Activated T-helper 17 cell treated with anti-CD3 and anti-CD28 coated beads, Interleukin-2, amount 50 U/mL, for 72 hours (primary cell): ENCODE results near the gene MYBPC2. TPM values are rescaled to one million over a fixed set of nuclear protein-coding genes. Genes with fewer than 3 reads are reported as not detected.
A peak's percentile ranks its signal among the peaks of the same experiment; 100 is the strongest.

ENCODE experiments used
- ATAC-seq: fragments of 150-1000 bp; cut with Tn5 transposase; replicated peaks from 2 replicates; pipeline ENCODE4 v1.10.0; 2021; ENCODE audit warnings: mild to moderate bottlenecking, moderate library complexity
- H3K27ac Mint-ChIP-seq: one replicate; pipeline ENCODE4 v1.8.0; 2022; ENCODE audit warnings: mixed read lengths
- H3K27me3 Mint-ChIP-seq: one replicate; pipeline ENCODE4 v1.8.0; 2022; ENCODE audit warnings: mixed read lengths
- H3K36me3 Mint-ChIP-seq: one replicate; pipeline ENCODE4 v1.8.0; 2022; ENCODE audit warnings: low read depth, mild to moderate bottlenecking, mixed read lengths
- H3K4me1 Mint-ChIP-seq: one replicate; pipeline ENCODE4 v1.8.0; 2022; ENCODE audit warnings: mixed read lengths
- H3K4me3 Mint-ChIP-seq: one replicate; pipeline ENCODE4 v1.8.0; 2022; ENCODE audit warnings: mild to moderate bottlenecking, mixed read lengths
- H3K9me3 Mint-ChIP-seq: one replicate; pipeline ENCODE4 v1.8.0; 2022; ENCODE audit warnings: mixed read lengths
- total RNA-seq, 2 donors: library from RNA; stranded (reverse); gene quantifications; one replicate each; pipeline ENCODE4 v1.2.3, GENCODE V29; 2022

The MYBPC2 gene
- total RNA-seq, 2 donors from 2014 or later, result 0.28 to 4.6 TPM

- peak overlapping the region; percentile 86 for H3K4me3 Mint-ChIP-seq
- H3K36me3 Mint-ChIP-seq, result peaks cover 26% of the 10 kb centered on the region
- no peaks in the 10 kb centered on the region for H3K9me3 Mint-ChIP-seq
- peaks cover 28% of the 10 kb centered on the region for H3K4me1 Mint-ChIP-seq
- no peak for ATAC-seq
- peak overlapping the region; percentile 96 for H3K27ac Mint-ChIP-seq
- no peaks in the 10 kb centered on the region for H3K27me3 Mint-ChIP-seq
These were observed 78.0 kb downstream of the MYBPC2 start for GRCh38 chr19:50510700-50511068.

DNA sequence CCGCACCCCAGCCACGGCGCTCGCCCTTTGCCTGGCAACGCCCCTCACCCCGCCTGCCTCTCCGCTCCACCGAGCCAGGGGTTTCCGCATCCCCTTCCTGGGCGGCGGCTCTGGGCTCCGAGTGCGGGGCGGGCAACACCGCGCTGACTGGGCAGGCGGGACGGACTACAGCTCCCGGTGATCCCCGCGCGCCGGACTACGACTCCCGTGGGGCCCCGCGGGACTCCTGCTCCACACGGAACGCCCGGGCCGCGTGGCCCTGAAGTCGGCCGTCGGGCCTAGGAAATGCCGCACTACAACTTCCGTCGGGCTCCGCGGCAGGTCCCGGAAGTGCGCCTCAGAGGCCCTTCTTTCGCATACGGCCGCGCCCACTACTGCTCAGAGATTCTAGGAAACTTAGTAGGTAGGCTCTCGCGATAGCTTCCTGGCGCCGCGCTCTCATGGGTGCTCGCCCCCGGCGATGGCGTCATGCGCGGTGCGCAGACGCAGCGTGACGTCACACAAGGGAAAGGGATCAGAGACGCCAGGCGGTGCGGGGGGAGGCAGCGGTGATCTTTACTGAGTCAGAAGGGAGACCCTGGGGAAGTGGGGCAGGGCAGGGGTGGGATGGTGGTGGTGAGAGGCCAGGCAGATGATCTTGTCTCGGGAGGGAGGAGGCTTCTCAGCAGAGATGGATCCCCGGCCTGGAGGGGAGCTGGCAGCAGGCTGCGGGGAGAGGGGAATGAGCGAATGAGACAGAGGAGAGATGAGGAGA is 78.6 kb downstream of the MYBPC2 start, which contains the start of gene JOSD2:
Gene JOSD2, minus strand, starts transcription at position 123 of the 754 bp plus-strand sequence. CDS start 760 bp downstream, outside the sequence.
- Mint-ChIP-seq H3K9me3 (no peaks in the 10 kb centered on the region), H3K36me3 (peaks cover 26% of the 10 kb centered on the region), H3K27me3 (no peaks in the 10 kb centered on the region), H3K4me1 (peaks cover 28% of the 10 kb centered on the region), H3K27ac (peak within 1 kb of the TSS; percentile 96), H3K4me3 (peak within 1 kb of the TSS; percentile 86)
- peak; percentile 93 for ATAC-seq

DNA sequence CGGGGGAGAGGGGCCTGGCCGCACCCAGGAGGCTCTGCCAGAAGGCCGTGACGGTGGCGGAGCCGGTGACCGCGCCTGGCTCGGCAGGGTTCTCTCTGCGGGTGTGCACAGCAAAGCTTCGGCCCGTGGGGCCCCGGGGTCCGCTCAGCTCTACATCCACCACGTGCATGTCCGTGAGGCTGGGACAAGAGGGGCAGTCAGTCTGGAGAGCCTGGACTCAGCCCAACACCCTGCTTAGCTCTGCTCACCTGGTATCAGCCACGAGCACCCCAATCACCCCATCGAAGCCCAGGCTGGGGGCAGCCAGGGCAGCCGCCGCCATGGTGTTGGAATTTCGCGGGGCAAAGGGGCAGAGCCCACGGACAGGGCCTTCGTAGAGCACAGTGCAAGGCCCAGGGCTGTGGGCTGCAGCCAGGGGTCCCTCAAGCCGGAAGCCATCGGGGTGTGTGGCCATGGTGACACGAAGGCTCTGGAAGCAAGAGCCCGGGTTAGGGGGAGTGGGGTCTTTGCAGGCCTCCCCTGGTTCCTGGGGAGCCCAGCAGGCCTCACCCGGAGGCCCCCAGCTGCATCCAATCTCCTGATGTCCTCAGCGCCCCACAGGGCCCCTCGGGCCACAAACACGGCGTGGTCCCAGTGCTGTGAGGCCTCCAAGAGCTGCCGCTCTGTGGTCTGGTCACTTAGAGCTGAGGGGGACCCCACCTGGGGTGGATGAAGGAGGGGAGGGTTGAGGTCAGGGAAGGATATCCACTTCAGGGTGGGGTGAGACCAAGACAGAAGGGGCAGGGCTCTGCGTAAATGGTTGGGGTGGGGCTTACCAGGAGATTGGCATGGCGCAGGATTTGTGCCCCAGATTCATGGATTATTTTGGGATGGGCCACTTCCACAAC is 79.7 kb downstream of the MYBPC2 start:
- H3K4me3 Mint-ChIP-seq, result peak overlapping the region; percentile 86
- H3K36me3 Mint-ChIP-seq, result peaks cover 26% of the 10 kb centered on the region
- H3K27me3 Mint-ChIP-seq, result no peaks in the 10 kb centered on the region
- no peak for ATAC-seq
- no peaks in the 10 kb centered on the region for H3K9me3 Mint-ChIP-seq
- peaks cover 21% of the 10 kb centered on the region for H3K4me1 Mint-ChIP-seq
- peak overlapping the region; percentile 96 for H3K27ac Mint-ChIP-seq

- H3K4me3 Mint-ChIP-seq, result no peak overlapping the region
- no peaks in the 10 kb centered on the region for H3K27me3 Mint-ChIP-seq
- no peak for ATAC-seq
- H3K36me3 Mint-ChIP-seq, result peaks cover 26% of the 10 kb centered on the region
- no peaks in the 10 kb centered on the region for H3K9me3 Mint-ChIP-seq
- H3K27ac Mint-ChIP-seq, result no peak overlapping the region
- H3K4me1 Mint-ChIP-seq, result peaks cover 21% of the 10 kb centered on the region
These were observed 80.5 kb downstream of the MYBPC2 start for GRCh38 chr19:50512999-50513745.

GRCh38 chr19:50513746-50514345 is 81.2 kb downstream of the MYBPC2 start, which contains the start of gene ASPDH:
ASPDH (minus strand) TSS chr19:50513913; CDS start chr19:50513823, 90 bp downstream.
- peaks cover 23% of the 10 kb centered on the region for H3K36me3 Mint-ChIP-seq
- H3K27ac Mint-ChIP-seq, result no peak within 1 kb of the TSS
- H3K4me1 Mint-ChIP-seq, result peaks cover 16% of the 10 kb centered on the region
- no peaks in the 10 kb centered on the region for H3K27me3 Mint-ChIP-seq
- no peaks in the 10 kb centered on the region for H3K9me3 Mint-ChIP-seq
- no peak within 1 kb of the TSS for H3K4me3 Mint-ChIP-seq
- no peak for ATAC-seq

DNA sequence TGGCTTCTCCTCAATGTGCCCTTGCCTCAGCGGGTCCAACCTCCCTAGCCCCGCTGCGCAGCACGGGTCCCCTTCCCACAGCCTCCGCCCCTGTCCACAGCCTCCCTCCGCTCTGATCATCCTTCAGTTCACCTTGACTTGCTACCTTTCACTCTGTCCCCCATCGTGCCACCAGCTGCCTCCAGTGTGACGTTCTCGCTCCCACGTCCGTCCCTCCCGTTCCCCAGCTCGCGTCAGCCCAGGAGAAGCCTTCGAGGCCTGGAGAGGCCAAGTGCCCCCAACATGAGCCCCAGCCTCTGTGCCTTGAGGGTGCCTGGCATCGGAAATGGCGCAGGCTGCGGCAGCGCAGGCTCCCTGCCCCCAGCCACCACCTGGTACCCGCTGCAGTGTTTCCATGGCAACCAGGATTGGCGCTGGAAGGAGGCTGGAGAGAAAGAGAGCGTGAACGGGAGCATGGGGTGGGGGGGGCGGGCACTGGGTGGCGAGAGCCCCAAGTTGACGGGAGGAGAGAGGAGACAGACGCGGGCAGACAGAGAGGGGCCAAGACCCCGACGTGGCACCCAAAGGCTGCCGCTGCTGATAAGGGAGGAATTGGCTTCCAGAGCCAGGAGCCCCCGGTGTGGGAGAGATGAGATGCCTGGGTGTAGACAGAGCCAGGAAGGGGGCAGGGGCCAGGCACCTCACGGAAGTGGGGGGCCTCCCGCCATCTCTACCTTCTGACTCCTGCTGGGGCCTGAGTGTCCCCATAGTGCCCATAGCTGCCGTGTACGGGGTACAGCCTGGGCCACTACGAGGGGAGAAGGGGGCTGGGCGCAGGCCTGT is 81.9 kb downstream of the MYBPC2 start:
- Mint-ChIP-seq H3K4me3 (no peak overlapping the region), H3K27ac (no peak overlapping the region)

DNA sequence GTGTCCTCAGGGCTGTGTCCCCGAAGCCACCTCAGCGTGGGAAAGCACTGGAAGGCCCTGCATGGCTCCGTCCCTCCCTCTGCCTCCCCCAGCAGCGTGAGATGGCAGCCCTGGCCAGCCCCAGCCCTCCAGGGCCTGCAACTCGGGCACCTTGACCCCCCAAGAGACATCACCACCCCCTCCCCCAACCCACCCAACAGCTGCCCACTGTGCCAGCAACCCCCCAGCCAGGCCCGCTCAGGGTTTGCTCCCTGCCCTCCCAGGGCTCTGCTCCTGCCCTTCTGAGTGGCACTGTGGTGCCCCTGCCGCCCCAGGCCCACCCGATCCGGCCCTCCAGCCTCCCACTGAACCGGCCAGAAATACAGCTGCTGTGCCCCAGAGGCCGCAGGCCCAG is 82.5 kb downstream of the MYBPC2 start:
- no peak overlapping the region for H3K4me3 Mint-ChIP-seq
- ATAC-seq, result no peak
- H3K27ac Mint-ChIP-seq, result no peak overlapping the region
- no peaks in the 10 kb centered on the region for H3K27me3 Mint-ChIP-seq
- H3K4me1 Mint-ChIP-seq, result peaks cover 10% of the 10 kb centered on the region
- peaks cover 15% of the 10 kb centered on the region for H3K36me3 Mint-ChIP-seq
- H3K9me3 Mint-ChIP-seq, result no peaks in the 10 kb centered on the region

More for the DNA sequence above, 81.9 kb downstream of the MYBPC2 start:
- Mint-ChIP-seq H3K4me1 (peaks cover 10% of the 10 kb centered on the region), H3K27me3 (no peaks in the 10 kb centered on the region), H3K36me3 (peaks cover 16% of the 10 kb centered on the region), H3K9me3 (no peaks in the 10 kb centered on the region)
- no peak for ATAC-seq

Other genes starting within 250 kb of the MYBPC2 start
- not detected for gene MYH14, start 229.3 kb upstream of the MYBPC2 start, total RNA-seq
- 10 to 100 TPM; 12.8 to 18.8 TPM for gene KCNC3, start 103.5 kb upstream of the MYBPC2 start, total RNA-seq
- 10 to 100 TPM; 54.6 to 86.0 TPM for gene NAPSA, start 67.3 kb upstream of the MYBPC2 start, total RNA-seq
- gene NR1H2, start 56.4 kb upstream of the MYBPC2 start, total RNA-seq, result 10 to 100 TPM; 58.3 to 81.3 TPM
- gene POLD1, start 48.5 kb upstream of the MYBPC2 start, total RNA-seq, result 100 to 1,000 TPM; 146 to 202 TPM
- 1 to 10 TPM; 1.9 to 2.4 TPM for gene SPIB, start 14.0 kb upstream of the MYBPC2 start, total RNA-seq
- 10 to 100 TPM; 31.3 to 57.8 TPM for gene EMC10, start 43.6 kb downstream of the MYBPC2 start, total RNA-seq
- 1 to 10 TPM in 1 of 2 donors, under 1 TPM in 1; 0.39 to 1.2 TPM for gene GARIN5A, start 44.0 kb downstream of the MYBPC2 start, total RNA-seq
- gene JOSD2, start 78.3 kb downstream of the MYBPC2 start, total RNA-seq, result 10 to 100 TPM; 37.5 to 45.8 TPM
- gene ASPDH, start 81.0 kb downstream of the MYBPC2 start, total RNA-seq, result not detected
- not detected for gene LRRC4B, start 135.5 kb downstream of the MYBPC2 start, total RNA-seq
- gene SYT3, start 207.0 kb downstream of the MYBPC2 start, total RNA-seq, result not detected
- gene C19orf81, start 216.6 kb downstream of the MYBPC2 start, total RNA-seq, result not detected